H1 (cell line): Measurements from ENCODE around the gene CHDH. TPM values are rescaled to one million over a fixed set of nuclear protein-coding genes. Genes with fewer than 3 reads are reported as not detected.

Experiments used
- CTCF ChIA-PET: fragments of 300-600 bp; sonication (Branson Sonifier 250); formaldehyde crosslinking; loops from one replicate; lab custom pipeline; 2021; ENCODE audit not compliant: partially characterized antibody; lab: Charles Lee
- POLR2A ChIA-PET: fragments of 300-600 bp; sonication (Branson Sonifier 250); formaldehyde crosslinking; loops from one replicate; lab custom pipeline; 2021; ENCODE audit warnings: inconsistent platforms; ENCODE audit not compliant: partially characterized antibody; lab: Charles Lee
- DNase-seq, 2 experiments: peaks; one replicate each; pipeline versions ENCODE4 v3.0.0 to v3.0.0-alpha.2; 2010 to 2022; ENCODE audit warnings: low spot score in 2 of 2, low read depth in 1 of 2, mixed read lengths in 1 of 2
- FAIRE-seq: peaks from 2 replicates; lab custom pipeline; 2011; peaks lifted over from hg19 to GRCh38; lab: Jason Lieb, UNC
- H2AFZ ChIP-seq: 2 replicates; pipeline ENCODE4 v1.8.1; 2012; ENCODE audit warnings: low read length, inconsistent platforms
- H2AK5ac ChIP-seq: 2 replicates; pipeline ENCODE4 v1.6.1; 2013; ENCODE audit warnings: low read depth, low read length
- H2BK120ac ChIP-seq: replicated peaks from 2 replicates; pipeline ENCODE3; 2013; ENCODE audit warnings: low read depth, low read length, inconsistent platforms
- H2BK12ac ChIP-seq: 2 replicates; pipeline ENCODE4 v1.6.1; 2013; ENCODE audit warnings: low read depth, low read length
- H2BK15ac ChIP-seq: 2 replicates; pipeline ENCODE4 v1.6.1; 2013; ENCODE audit warnings: low read length
- H2BK20ac ChIP-seq: 2 replicates; pipeline ENCODE4 v1.6.1; 2013; ENCODE audit warnings: low read length
- H2BK5ac ChIP-seq: 2 replicates; pipeline ENCODE4 v1.6.1; 2013; ENCODE audit warnings: low read depth, low read length
- H3K14ac ChIP-seq: 2 replicates; pipeline ENCODE4 v1.6.1; 2013; ENCODE audit warnings: inconsistent platforms; ENCODE audit not compliant: insufficient read length
- H3K18ac ChIP-seq: 2 replicates; pipeline ENCODE4 v1.6.1; 2013; ENCODE audit warnings: low read length; ENCODE audit errors: extremely low read depth
- H3K23ac ChIP-seq: 2 replicates; pipeline ENCODE4 v1.6.1; 2013; ENCODE audit warnings: inconsistent platforms; ENCODE audit not compliant: insufficient read length
- H3K23me2 ChIP-seq: 2 replicates; pipeline ENCODE4 v1.6.1; 2013; ENCODE audit warnings: low read depth, low read length
- H3K27ac ChIP-seq: 2 replicates; pipeline ENCODE4 v1.6.1; 2011; ENCODE audit warnings: low read depth, low read length, inconsistent platforms
- H3K27me3 ChIP-seq, 4 experiments: replicated peaks in 1 of 4; 1 replicate in 1 of 4; 2 replicates in 3 of 4; pipeline versions ENCODE4 v1.6.1 to v1.8.1; 2011 to 2013; ENCODE audit warnings: low read length in 3 of 4, mild to moderate bottlenecking in 3 of 4, inconsistent platforms in 2 of 4, mixed read lengths in 2 of 4, moderate library complexity in 1 of 4; ENCODE audit not compliant: control insufficient read depth in 3 of 4, insufficient read depth in 3 of 4; ENCODE audit errors: extremely low read depth in 1 of 4
- H3K36me3 ChIP-seq, 4 experiments: 2 replicates each; pipeline versions ENCODE4 v1.6.1 to v1.8.1; 2011 to 2013; ENCODE audit warnings: mild to moderate bottlenecking in 4 of 4, low read length in 3 of 4, moderate library complexity in 2 of 4, control low read depth in 1 of 4, inconsistent platforms in 1 of 4; ENCODE audit not compliant: insufficient read depth in 4 of 4, control insufficient read depth in 2 of 4
- H3K4ac ChIP-seq: replicated peaks from 2 replicates; pipeline ENCODE3; 2013; ENCODE audit warnings: low read length, low read depth, mixed read lengths, inconsistent platforms; ENCODE audit not compliant: insufficient read length
- H3K4me1 ChIP-seq, 4 experiments: replicated peaks in 1 of 4; 1 replicate in 1 of 4; 2 replicates in 3 of 4; pipeline versions ENCODE4 v1.6.1 to v1.8.1; 2011 to 2013; ENCODE audit warnings: low read length in 3 of 4, inconsistent platforms in 2 of 4, mixed read lengths in 1 of 4; ENCODE audit not compliant: insufficient read depth in 4 of 4, control insufficient read depth in 3 of 4
- H3K4me2 ChIP-seq, 2 experiments: 2 replicates each; pipeline versions ENCODE4 v1.6.1 to v1.8.1; 2011 to 2013; ENCODE audit warnings: low read depth in 2 of 2, low read length in 2 of 2, control low read depth in 1 of 2, inconsistent platforms in 1 of 2, mild to moderate bottlenecking in 1 of 2; ENCODE audit not compliant: insufficient read depth in 1 of 2
- H3K4me3 ChIP-seq, 4 experiments: fragments of 200-600, 300-600 bp in 1 of 4; sonication (generic), shearing (Covaris generic), sonication (Bioruptor Twin) in 1 of 4; 2 replicates each; pipeline versions ENCODE4 v1.5.1 to v1.8.1; 2011 to 2016; ENCODE audit warnings: low read length in 4 of 4, low read depth in 3 of 4, control low read depth in 2 of 4, inconsistent platforms in 2 of 4, mild to moderate bottlenecking in 2 of 4, mixed read lengths in 1 of 4, moderate library complexity in 1 of 4; ENCODE audit not compliant: insufficient read depth in 2 of 4; ENCODE audit errors: extremely low read depth in 1 of 4
- H3K56ac ChIP-seq: replicated peaks from 2 replicates; pipeline ENCODE3; 2013; ENCODE audit warnings: low read depth, mild to moderate bottlenecking, mixed read lengths, low read length, inconsistent platforms; ENCODE audit not compliant: insufficient read length
- H3K79me1 ChIP-seq: 2 replicates; pipeline ENCODE4 v1.6.1; 2013; ENCODE audit warnings: low read depth, low read length, control low read depth
- H3K79me2 ChIP-seq, 2 experiments: 2 replicates each; pipeline versions ENCODE4 v1.6.1 to v1.8.1; 2012 to 2013; ENCODE audit warnings: low read length in 2 of 2, mild to moderate bottlenecking in 2 of 2, inconsistent platforms in 1 of 2; ENCODE audit not compliant: insufficient read depth in 2 of 2, control insufficient read depth in 1 of 2
- H3K9ac ChIP-seq, 4 experiments: replicated peaks in 1 of 4; 1 replicate in 1 of 4; 2 replicates in 3 of 4; pipeline versions ENCODE4 v1.6.1 to v1.8.1; 2011 to 2013; ENCODE audit warnings: low read depth in 3 of 4, low read length in 3 of 4, control low read depth in 2 of 4, mild to moderate bottlenecking in 2 of 4, moderate library complexity in 2 of 4, inconsistent platforms in 1 of 4; ENCODE audit errors: extremely low read depth in 1 of 4
- H3K9me3 ChIP-seq, 2 experiments: 2 replicates each; pipeline versions ENCODE4 v1.6.1 to v1.8.1; 2012 to 2013; ENCODE audit warnings: mild to moderate bottlenecking in 2 of 2, moderate library complexity in 2 of 2, control low read depth in 1 of 2, inconsistent platforms in 1 of 2, low read depth in 1 of 2, low read length in 1 of 2, mixed read lengths in 1 of 2; ENCODE audit not compliant: insufficient read depth in 2 of 2
- H4K20me1 ChIP-seq, 2 experiments: replicated peaks in 1 of 2; 2 replicates each; pipeline versions ENCODE3 to v1.8.1; 2011 to 2013; ENCODE audit warnings: inconsistent platforms in 2 of 2, low read length in 2 of 2, mild to moderate bottlenecking in 1 of 2; ENCODE audit not compliant: insufficient read depth in 2 of 2, control insufficient read depth in 1 of 2
- H4K5ac ChIP-seq: 2 replicates; pipeline ENCODE4 v1.6.1; 2013; ENCODE audit warnings: low read length, low read depth, mixed read lengths, inconsistent platforms; ENCODE audit not compliant: insufficient read length
- H4K8ac ChIP-seq: 2 replicates; pipeline ENCODE4 v1.8.0; 2013; ENCODE audit warnings: mild to moderate bottlenecking, moderate library complexity, low read length, inconsistent platforms; ENCODE audit not compliant: insufficient read depth; ENCODE audit errors: extremely low read depth
- H4K91ac ChIP-seq: replicated peaks from 2 replicates; pipeline ENCODE3; 2013; ENCODE audit warnings: low read length, mixed read lengths, inconsistent platforms; ENCODE audit not compliant: insufficient read length
- BCL11A ChIP-seq, 2 experiments: IDR thresholded peaks; one replicate each; pipeline ENCODE4 v1.6.1; 2011; ENCODE audit warnings: low read depth in 2 of 2, low read length in 2 of 2, mild to moderate bottlenecking in 2 of 2
- CHD2 ChIP-seq: IDR thresholded peaks from 2 replicates; pipeline ENCODE4 v1.6.1; 2012; ENCODE audit warnings: low read length, improper control_type of control experiment
- NRF1 ChIP-seq: IDR thresholded peaks from 2 replicates; pipeline ENCODE4 v1.6.1; 2011; ENCODE audit warnings: mild to moderate bottlenecking, low read depth, low read length, improper control_type of control experiment
- POU5F1 ChIP-seq: IDR thresholded peaks from 2 replicates; pipeline ENCODE4 v1.6.1; 2011; ENCODE audit warnings: low read depth, mild to moderate bottlenecking, low read length, moderate library complexity
- SRF ChIP-seq: IDR thresholded peaks from 2 replicates; pipeline ENCODE4 v1.6.1; 2011; ENCODE audit warnings: mild to moderate bottlenecking, low read depth, low read length, moderate library complexity
- SUZ12 ChIP-seq: fragments of 200-600 bp; sonication (generic); IDR thresholded peaks from 2 replicates; pipeline ENCODE4 v1.6.1; 2012; ENCODE audit warnings: mild to moderate bottlenecking, inconsistent platforms, low read length, moderate library complexity, mixed read lengths
- TBP ChIP-seq: IDR thresholded peaks from 2 replicates; pipeline ENCODE4 v1.6.1; 2011; ENCODE audit warnings: low read depth, low read length, improper control_type of control experiment
- YY1 ChIP-seq: IDR thresholded peaks from 2 replicates; pipeline ENCODE4 v1.6.1; 2011; ENCODE audit warnings: low read depth, mild to moderate bottlenecking, low read length
- WGBS, 2 experiments: shearing (Covaris generic) in 1 of 2; methylation state at CpG; one replicate each; pipeline versions ENCODE4 v1.1.6 to v1.1.7; 2013 to 2015; ENCODE audit warnings: low lambda C conversion rate in 2 of 2, mixed read lengths in 2 of 2, inconsistent platforms in 1 of 2, low coverage in 1 of 2, missing lambda C conversion rate in 1 of 2; ENCODE audit not compliant: insufficient replicate concordance in 2 of 2, insufficient coverage in 1 of 2, insufficient read length in 1 of 2; ENCODE audit errors: extremely low coverage in 1 of 2, missing lambda C conversion rate in 1 of 2; 5-methylcytosine and 5-hydroxymethylcytosine counted together
- polyA plus RNA-seq, 7 experiments: library from polyadenylated mRNA; depleted of rRNA in 3 of 7; stranded (reverse) in 5 of 7; unstranded in 2 of 7; fragments of >200 nt in 5 of 7; fragments of 200-250 nt in 2 of 7; gene quantifications; 1 replicate in 5 of 7; 2 replicates in 1 of 7; 4 replicates in 1 of 7; pipeline versions ENCODE4 v1.2.1 to v1.2.3, GENCODE V29; 2011 to 2013; ENCODE audit warnings: missing spikeins in 2 of 7, mixed read lengths in 2 of 7
- total RNA-seq: library from RNA; stranded (reverse); fragmentation: NEBNext Ultra II Directional; extraction: Animal tissue kit (Norgen Biotek cat#: 25700); gene quantifications from 2 replicates; pipeline ENCODE4 v1.2.1, GENCODE V29; 2021
- TF ChIP-seq, protein P1 (sequence below), 3 experiments: IDR thresholded peaks; 1 replicate in 2 of 3; 2 replicates in 1 of 3; pipeline versions ENCODE4 v1.5.1 to v1.6.1; 2011; ENCODE audit warnings: low read length in 3 of 3, mild to moderate bottlenecking in 3 of 3, inconsistent platforms in 2 of 3, low read depth in 1 of 3, moderate library complexity in 1 of 3; ENCODE audit not compliant: insufficient read depth in 1 of 3; ENCODE audit errors: control extremely low read depth in 1 of 3

CHDH gene
- total and polyA plus RNA-seq, 2 of the 8 experiments (the other 6 are each of a cell fraction or from before 2014, with no cell fraction given) = 4.9 to 10.3 TPM

DNA sequence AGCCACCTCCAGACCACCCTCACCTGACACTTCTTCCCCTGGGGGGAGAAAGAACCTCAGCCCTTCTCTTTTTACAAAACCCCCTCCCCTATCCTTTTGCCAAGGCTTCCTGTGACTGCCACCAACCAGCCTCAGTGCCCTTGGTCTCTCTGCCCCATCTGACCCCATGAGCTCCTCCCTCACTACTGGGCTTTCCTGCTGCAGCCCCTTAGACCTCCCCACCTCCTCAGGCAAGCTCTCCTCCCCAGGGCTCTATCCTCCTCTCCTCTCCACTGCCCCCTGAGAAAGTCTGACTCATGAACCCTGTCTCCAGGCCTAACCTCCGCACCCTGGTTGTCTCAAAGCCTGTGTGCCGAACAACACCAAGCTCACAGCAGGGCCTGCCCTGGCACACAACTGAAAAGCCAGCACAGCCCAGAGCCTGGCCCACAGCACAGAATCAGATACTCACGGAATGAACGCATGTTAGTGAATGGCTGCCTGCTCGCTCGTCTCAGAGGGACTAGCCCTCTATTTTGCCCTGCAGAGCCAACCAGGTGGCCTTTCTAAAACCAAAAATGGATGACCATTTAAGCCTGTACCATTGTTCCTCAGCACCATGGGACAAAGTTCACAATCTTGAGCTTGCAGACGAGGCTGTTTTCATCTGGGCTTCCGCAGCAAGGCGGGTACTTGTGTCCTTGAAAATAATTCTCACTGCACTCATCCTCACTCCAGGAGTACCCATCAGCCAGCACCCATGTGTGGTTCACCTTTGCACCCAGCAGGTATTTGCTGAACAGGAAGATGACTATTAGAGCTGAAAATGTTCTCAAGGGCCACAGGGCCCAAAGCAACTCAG is 1.7 kb downstream of the CHDH start:
- H3K79me2 ChIP-seq = peaks cover 0 to 3% of the 10 kb centered on the region in 2 experiments; a peak in 1 of 4 replicates
- H3K18ac ChIP-seq = no peak overlapping the region
- peak overlapping the region; percentile 64; the same call in 1 of the 2 replicates for H2BK12ac ChIP-seq
- peaks cover 0 to 3% of the 10 kb centered on the region in 2 experiments for H4K20me1 ChIP-seq
- H3K4ac ChIP-seq = no peak overlapping the region
- peak overlapping the region; percentile 74 for H4K8ac ChIP-seq
- peak overlapping the region in 2 of 4 experiments; percentile 75 to 79; a peak in 2 of 8 replicates for H3K4me3 ChIP-seq
- H2BK20ac ChIP-seq = 0 out of 2 replicates have a peak overlapping the region, but pooled peaks have one; percentile 17
- no peak overlapping the region for H2AFZ ChIP-seq
- H3K79me1 ChIP-seq = peaks cover 12% of the 10 kb centered on the region
- peak overlapping the region; percentile 69 to 90; a peak in 3 of 4 replicates for H3K4me2 ChIP-seq
- CTCF ChIA-PET = interaction anchor here (0.6 to 3.5 kb wide), 12 partner anchors 10 to 490 kb away, joined by 3 to 23 read pairs (median 4); no protein-coding TSS in a partner anchor
- no peak overlapping the region for H3K27ac ChIP-seq
- H3K9me3 ChIP-seq = no peaks in the 10 kb centered on the region
- 91% methylated on average over 9 of the region's 9 CpGs; no CpG with 5 or more reads in 1 of the 2 experiments for WGBS, 2 experiments
- H2AK5ac ChIP-seq = no peak overlapping the region
- H3K27me3 ChIP-seq = peaks cover 3 to 16% (median 9%) of the 10 kb centered on the region in 4 experiments
- H3K23ac ChIP-seq = no peak overlapping the region
- H3K4me1 ChIP-seq = peaks cover 19 to 30% (median 22%) of the 10 kb centered on the region in 4 experiments
- H3K56ac ChIP-seq = no peak overlapping the region
- H2BK120ac ChIP-seq = no peak overlapping the region
- peak overlapping the region; percentile 63 for H4K91ac ChIP-seq
- H3K9ac ChIP-seq = no peak overlapping the region; a peak in 2 of 7 replicates
- DNase-seq = no peak
- POLR2A ChIA-PET = interaction anchor here (0.8 to 1.9 kb wide), 4 partner anchors 14 to 21 kb away, joined by 3 to 6 read pairs (median 4); no protein-coding TSS in a partner anchor
- H2BK15ac ChIP-seq = no peak overlapping the region
- no peak for FAIRE-seq
- no peaks in the 10 kb centered on the region; a peak in 1 of 8 replicates for H3K36me3 ChIP-seq
- H3K14ac ChIP-seq = no peak overlapping the region
- peaks cover 10% of the 10 kb centered on the region for H3K23me2 ChIP-seq
- H2BK5ac ChIP-seq = no peak overlapping the region
- H4K5ac ChIP-seq = no peak overlapping the region
- TF ChIP-seq CHD2 (no peak), NRF1 (no peak), SRF (no peak), POU5F1 (no peak), BCL11A (IDR thresholded peaks at IDR 0.05; ENCODE audit: low read depth in 2 of 2, low read length in 2 of 2) (no peak), SUZ12 (no peak), TBP (no peak), YY1 (no peak)
- TF ChIP-seq, protein P1, sequence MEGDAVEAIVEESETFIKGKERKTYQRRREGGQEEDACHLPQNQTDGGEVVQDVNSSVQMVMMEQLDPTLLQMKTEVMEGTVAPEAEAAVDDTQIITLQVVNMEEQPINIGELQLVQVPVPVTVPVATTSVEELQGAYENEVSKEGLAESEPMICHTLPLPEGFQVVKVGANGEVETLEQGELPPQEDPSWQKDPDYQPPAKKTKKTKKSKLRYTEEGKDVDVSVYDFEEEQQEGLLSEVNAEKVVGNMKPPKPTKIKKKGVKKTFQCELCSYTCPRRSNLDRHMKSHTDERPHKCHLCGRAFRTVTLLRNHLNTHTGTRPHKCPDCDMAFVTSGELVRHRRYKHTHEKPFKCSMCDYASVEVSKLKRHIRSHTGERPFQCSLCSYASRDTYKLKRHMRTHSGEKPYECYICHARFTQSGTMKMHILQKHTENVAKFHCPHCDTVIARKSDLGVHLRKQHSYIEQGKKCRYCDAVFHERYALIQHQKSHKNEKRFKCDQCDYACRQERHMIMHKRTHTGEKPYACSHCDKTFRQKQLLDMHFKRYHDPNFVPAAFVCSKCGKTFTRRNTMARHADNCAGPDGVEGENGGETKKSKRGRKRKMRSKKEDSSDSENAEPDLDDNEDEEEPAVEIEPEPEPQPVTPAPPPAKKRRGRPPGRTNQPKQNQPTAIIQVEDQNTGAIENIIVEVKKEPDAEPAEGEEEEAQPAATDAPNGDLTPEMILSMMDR (IDR thresholded peaks at IDR 0.05; ENCODE audit: control extremely low read depth in 1 of 3, insufficient read depth in 1 of 3, low read depth in 1 of 3, low read length in 3 of 3) = no peak
